OCI-LY7 (cell line): Measurements from ENCODE around the gene ZNF750.

Experiments
- CTCF ChIP-seq: fragments of 200-600 bp; sonication (generic); conservative IDR thresholded peaks from 2 replicates; pipeline ENCODE4 v1.5.1; 2014; ENCODE audit warnings: mild to moderate bottlenecking, antibody characterized with exemption, low read length, moderate library complexity, mixed read lengths
- EZH2phosphoT487 ChIP-seq: fragments of 200-600 bp; sonication (generic); IDR thresholded peaks from 2 replicates; pipeline ENCODE4 v1.6.1; 2018; ENCODE audit warnings: low read depth, borderline replicate concordance, mild to moderate bottlenecking, mixed run types, antibody characterized with exemption, low read length, moderate library complexity, mixed read lengths

- TF ChIP-seq CTCF = no peak
- no peak for TF ChIP-seq EZH2phosphoT487
Observed at GRCh38 chr17:82783498-82783897, 56.3 kb downstream of the ZNF750 start.
